AG08396 (cell line): Measurements from ENCODE around the gene COL9A1.

Source experiments
- DNase-seq: peaks from one replicate; pipeline ENCODE4 v3.0.0; 2012; ENCODE audit warnings: low spot score, mixed read lengths

Gene COL9A1

GRCh38 chr6:70225055-70225454 lies 77.8 kb downstream of the COL9A1 start:
- no peak for DNase-seq

GRCh38 chr6:70222439-70222749 lies 80.5 kb downstream of the COL9A1 start:
- DNase-seq: no peak

GRCh38 chr6:70221715-70222438 lies 81.0 kb downstream of the COL9A1 start:
- DNase-seq: no peak

- DNase-seq: peak; percentile 19
Observed at GRCh38 chr6:70221025-70221714, 81.7 kb downstream of the COL9A1 start.

- DNase-seq: no peak
Observed at GRCh38 chr6:70219943-70220613, 82.8 kb downstream of the COL9A1 start.

GRCh38 chr6:70216767-70217166 lies 86.1 kb downstream of the COL9A1 start:
- DNase-seq: no peak

- DNase-seq: no peak
Observed at GRCh38 chr6:70215460-70216108, 87.3 kb downstream of the COL9A1 start.

- no peak for DNase-seq
Observed at GRCh38 chr6:70210462-70210861, 92.4 kb downstream of the COL9A1 start.

GRCh38 chr6:70208235-70208790 lies 94.6 kb downstream of the COL9A1 start:
- DNase-seq: no peak

GRCh38 chr6:70198785-70199184 lies 104.1 kb downstream of the COL9A1 start:
- no peak for DNase-seq

GRCh38 chr6:70196531-70196930 lies 106.4 kb downstream of the COL9A1 start:
- no peak for DNase-seq

- DNase-seq: no peak
Observed at GRCh38 chr6:70194421-70194820, 108.5 kb downstream of the COL9A1 start.

GRCh38 chr6:70188202-70188601 lies 114.7 kb downstream of the COL9A1 start:
- DNase-seq: no peak

GRCh38 chr6:70186461-70186860 lies 116.4 kb downstream of the COL9A1 start:
- DNase-seq: no peak

GRCh38 chr6:70184723-70185122 lies 118.2 kb downstream of the COL9A1 start:
- no peak for DNase-seq

GRCh38 chr6:70183538-70183937 lies 119.3 kb downstream of the COL9A1 start:
- no peak for DNase-seq

GRCh38 chr6:70180901-70181599 lies 121.8 kb downstream of the COL9A1 start:
- DNase-seq: no peak

GRCh38 chr6:70180183-70180900 lies 122.5 kb downstream of the COL9A1 start:
- no peak for DNase-seq

- no peak for DNase-seq
Observed at GRCh38 chr6:70176842-70177550, 125.9 kb downstream of the COL9A1 start.

- DNase-seq: no peak
Observed at GRCh38 chr6:70175770-70176169, 127.1 kb downstream of the COL9A1 start.

GRCh38 chr6:70172252-70172651 lies 130.6 kb downstream of the COL9A1 start:
- no peak for DNase-seq
